ENCODE measurements around the gene CCDC117.

The CCDC117 gene

DNA sequence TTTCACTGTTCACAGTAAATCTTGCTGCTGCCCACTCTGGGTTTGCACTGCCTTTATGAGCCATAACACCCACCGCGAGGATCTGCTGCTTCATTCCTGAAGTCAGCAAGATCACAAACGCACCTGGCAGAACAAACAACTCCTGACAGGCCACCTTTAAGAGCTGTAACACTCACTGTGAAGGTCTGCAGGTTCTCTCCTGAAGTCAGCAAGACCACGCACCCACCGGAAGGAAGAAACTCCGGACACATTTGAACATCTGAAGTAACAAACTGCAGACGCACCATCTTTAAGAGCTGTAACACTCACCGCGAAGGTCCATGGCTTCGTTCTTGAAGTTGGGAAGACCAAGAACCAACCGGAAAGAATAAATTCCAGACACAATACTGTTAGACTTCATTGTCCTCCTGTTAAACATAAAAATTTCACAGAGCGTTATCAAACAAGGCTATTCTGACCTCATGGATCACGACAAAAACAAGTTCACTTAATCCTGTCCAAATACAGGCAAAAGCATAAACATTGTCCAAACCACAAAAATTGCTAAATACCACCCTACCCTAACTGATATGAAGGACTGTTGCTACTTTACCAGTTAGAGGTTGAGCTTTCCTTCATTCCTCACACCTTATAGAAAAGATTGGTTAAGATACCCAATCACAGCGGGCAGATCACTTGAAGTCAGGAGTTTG, 3.0 kb upstream of the CCDC117 start:
- DNase-seq, result no peak

DNA sequence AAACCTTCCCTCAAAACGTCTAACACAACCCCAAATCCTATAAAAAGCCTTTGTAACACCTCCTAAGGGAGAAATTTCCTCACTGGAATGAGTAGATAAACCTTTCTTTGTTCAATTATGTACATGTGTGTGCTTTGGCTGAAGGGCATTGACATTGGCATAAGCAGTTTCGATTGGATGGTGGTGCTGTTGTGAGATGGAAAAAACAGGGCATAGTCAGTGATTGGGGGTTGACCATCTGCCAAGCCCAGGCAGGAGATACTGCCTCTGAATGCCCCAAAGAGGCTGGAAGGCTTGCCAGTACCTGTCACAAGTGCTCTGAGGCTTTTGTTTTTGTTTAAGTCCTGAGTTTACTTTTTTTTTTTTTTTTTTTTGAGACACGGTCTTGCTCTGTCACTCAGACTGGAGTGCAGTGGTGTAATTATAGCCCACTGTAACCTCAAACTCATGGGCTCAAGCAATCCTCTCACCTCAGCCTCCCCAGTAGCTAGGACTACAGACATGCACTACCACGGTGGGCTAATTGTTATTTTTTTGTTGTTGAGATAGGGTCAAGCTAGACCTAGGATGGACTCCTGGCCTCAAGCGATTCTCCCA, 1.2 kb upstream of the CCDC117 start:
- DNase-seq, result peak; percentile 61

DNA sequence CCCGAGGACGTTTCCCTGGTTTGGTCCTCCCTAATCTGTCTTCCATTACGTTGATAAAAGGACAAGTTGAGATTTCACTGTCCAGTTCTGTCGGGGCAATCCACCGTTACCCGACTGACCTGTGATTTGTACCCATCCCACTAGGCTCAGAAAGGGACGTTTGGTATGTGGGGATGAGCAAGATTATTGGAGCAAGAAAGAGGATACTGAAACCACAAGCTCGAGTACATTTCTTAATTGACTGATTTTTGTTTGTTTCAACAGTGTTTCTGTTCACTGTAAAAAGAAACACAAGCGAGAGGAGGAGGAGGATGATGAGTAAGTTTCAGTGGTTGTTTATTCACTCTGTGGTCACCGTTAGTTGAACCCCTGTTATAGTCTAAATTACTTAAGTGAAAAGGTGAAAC, 969 bp downstream of the CCDC117 start:
- peak; percentile 46 for DNase-seq

DNA sequence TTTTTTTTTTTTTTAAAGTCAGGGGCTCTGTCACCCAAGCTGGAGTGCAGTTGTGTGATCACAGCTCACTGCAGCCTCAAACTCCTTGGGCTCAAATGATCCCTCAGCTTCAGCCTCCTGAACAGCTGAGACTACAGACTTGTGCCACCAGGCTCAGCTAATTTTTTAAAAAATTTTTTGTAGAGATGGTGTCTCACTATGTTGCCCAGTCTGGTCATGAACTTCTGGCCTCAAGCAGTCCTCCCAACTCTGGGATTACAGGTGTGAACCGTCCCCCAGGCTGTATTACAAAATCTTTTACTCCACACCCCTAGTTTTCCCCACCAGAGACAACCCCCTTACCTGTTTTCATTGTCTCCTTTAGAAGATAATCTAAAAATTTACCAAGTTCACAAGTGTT, 1.9 kb downstream of the CCDC117 start:
- no peak for DNase-seq

DNA sequence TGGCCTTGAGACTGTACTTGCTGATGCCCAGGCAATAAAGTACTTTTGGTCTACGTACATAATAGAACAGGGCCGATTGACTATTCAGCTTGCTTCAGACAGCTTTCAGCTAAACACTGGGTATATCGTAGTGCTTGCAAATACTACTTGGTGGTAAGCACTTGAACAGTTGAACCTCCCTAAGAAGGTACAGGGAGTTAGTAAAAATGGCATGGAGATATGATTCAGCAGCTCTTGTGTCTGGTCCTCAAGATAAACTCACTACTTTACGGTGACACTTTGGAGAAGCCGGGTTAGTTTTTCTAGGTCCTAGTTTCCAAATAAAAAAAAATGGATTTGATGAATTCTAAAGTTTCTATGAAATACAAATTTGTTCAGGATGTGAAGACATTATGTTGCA, 7.3 kb downstream of the CCDC117 start:
- no peak for DNase-seq

DNA sequence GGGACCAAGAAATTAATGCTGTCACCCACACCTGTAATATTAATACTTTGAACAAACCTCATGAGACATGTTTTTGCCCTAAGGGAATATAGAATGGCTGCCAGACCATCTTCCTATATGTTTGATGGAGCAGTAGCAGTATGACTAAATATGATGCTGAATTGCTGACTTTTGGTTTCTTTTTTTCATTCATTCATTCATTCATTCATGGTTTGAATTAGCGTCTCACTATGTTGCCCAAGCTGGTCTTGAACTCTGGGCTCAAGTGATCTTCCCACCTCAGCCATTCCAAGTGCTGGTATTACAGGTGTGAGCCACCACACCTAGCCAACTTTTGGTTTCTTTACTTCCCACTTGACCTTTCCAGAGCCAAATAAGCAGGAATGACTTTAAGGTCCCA, 7.8 kb downstream of the CCDC117 start:
- DNase-seq, result no peak

DNA sequence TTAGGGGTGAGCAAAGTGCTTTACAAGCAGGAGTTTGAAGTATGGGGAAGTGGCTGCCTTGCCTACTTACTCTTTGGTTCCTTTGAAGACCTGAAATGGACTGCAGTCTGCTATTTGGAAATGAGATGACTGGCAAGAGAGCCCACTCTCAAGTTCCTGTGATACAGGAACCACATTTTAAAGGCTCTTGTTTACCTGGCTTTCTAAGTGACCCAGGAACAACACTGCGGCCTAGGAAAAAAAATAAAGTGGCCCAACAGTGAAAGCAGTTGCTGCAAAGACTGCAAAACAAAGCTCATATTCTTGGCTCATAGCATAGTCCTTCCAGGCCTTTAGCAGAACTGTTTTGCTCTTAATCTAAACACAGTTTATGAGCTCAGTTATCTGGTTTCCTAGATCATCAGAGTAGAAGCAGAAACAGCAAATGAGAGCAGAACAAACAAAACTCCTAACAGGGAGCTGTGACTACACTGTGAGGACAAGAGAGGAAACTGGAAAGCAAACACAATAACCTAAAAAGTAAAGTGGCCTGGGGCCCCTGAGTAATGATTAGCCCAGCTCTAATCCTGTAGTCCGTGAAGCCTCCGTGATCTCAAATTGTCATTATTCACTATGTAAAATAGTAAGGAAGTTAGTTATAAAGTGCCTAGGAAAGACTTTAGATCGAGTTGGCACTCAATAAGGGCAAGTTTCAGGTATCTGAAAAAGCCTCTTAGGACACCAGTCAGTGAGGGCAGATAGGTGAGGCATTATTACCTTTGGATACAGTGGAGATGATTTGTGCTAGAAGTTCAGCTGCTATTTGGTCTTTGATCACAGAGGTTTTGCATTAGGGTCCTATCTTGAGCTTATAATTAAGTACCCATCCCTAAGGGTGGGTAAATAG, 11.5 kb downstream of the CCDC117 start:
- no peak for DNase-seq

DNA sequence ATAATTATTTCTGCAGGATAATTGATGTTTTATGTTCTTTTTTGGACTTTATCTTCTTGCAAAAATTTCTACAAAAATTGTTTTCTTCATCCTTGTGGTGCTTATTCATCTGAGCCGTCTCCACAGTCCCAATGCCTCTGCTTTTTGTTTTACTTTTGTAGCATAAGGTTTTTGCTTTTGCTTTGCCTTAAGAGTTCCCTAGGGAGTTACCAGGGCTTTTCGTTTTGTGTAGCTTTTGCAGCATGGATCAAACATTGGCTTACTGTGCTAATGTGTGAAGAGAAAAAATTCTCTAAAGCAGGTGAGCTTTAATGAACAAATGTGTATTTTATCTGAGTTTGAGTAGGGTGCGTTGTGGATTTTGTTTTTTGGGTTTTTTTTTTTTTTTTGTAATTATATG, 16.1 kb downstream of the CCDC117 start:
- DNase-seq, result peak; percentile 31

DNA sequence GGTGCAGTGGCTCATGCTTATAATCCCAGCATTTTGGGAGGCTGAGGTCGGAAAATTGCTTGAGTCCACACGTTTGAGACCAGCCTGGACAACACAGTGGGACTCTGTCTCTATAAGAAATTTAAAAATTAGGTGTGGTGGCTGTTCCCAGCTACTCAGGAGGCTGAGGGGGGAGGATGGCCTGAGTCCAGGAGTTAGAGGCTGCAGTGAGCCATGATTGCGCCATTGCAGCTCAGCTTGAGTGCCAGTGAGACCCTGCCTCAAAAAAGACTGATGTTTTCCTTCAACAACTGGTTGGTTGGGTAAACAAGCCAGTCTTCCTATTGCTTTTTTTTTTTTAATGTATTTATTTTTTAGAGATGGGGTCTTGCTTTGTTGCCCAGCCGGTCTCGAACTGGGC, 18.6 kb downstream of the CCDC117 start:
- no peak for DNase-seq

DNA sequence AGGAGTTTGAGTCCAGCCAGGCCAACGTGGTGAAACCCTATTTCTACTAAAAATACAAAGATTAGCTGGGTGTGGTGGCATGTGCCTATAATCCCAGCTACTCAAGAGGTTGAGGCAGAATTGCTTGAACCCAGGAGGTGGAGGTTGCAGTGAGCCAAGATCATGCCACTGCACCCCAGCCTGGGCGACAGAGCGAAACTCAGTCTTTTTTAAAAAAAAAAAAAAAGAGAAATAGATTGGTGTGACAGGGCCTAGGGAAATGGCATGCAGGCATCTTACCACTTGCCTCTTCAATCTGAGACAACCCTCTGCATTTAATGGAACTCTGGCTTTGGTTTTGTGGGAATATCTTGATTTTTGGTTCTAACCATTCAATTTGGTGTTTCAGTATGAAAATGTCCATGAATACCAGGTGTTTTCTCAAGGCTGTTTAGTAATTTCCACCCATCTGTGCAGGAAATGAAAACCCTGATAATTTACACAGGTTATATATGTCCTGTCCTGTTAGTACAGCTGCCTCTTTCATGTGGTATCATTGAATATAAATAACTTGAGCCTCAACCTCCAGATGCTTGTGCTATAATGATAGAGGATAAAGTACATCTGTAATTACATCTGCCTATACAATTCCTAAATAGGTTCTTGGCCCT, 19.5 kb downstream of the CCDC117 start:
- DNase-seq, result peak; percentile 90

DNA sequence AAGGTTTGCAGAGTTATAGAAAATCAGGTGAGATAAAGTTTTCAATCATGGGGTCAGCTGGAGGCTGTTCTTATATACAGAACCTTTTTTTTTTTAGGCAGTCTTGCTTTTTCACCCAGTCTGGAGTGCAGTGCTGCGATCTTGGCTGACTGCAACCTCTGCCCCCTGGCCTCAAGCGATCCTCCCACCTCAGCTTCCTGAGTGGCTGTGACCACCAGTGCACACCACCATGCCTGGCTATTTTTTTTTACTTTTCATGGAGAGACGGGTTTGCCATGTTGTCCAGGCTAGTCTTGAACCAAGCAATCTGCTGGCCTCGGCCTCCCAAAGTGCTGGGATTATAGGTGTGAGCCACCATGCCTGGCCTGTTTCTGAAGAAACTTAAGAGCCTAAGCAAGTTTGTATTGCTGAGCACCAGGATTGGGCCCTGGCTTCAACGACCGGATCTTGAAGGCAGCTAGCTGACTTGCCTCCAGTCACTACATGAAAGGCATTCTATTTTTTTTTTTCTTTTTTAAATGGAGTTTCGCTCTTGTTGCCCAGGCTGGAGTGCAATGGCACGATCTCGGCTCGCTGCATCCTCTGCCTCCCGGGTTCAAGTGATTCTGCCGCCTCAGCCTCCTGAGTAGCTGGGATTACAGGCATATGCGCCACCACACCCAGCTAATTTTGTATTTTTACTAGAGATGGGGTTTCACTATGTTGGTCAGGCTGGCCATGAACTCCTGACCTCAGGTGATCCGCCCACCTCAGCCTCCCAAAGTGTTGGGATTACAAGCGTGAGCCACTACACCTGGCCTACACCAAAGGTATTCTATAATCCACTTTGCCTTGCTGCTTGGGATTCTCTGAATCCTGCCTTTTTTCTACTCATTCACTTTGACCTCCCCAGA, 20.2 kb downstream of the CCDC117 start:
- no peak for DNase-seq

DNA sequence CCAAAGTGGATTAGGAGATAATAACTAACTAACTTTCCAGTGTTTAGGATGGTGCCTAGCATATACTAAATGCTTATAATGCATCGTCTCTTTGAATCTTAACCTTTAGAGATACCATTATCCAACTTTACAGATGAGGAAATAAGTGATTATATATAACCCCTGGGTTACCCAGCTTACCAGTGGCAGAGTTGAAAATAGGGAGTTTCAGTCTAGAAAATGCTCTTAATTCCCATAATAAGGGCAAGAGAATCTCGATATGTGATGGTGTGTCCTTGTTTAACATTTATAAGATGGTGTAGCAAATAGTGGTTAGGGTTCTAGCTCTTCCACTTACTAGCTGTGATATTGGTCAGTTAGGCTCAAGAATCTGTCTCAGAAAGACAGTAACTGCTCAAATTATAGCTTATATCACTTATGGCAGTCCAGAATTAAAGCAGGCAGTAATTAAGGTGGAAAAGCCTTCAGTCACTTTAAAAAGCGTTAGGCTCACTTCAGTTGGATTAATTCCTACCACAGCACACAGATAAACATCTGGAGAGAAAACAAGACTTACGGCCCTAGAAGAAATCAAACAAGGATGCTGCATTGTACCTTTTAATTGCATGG, 21.6 kb downstream of the CCDC117 start:
- no peak for DNase-seq

DNA sequence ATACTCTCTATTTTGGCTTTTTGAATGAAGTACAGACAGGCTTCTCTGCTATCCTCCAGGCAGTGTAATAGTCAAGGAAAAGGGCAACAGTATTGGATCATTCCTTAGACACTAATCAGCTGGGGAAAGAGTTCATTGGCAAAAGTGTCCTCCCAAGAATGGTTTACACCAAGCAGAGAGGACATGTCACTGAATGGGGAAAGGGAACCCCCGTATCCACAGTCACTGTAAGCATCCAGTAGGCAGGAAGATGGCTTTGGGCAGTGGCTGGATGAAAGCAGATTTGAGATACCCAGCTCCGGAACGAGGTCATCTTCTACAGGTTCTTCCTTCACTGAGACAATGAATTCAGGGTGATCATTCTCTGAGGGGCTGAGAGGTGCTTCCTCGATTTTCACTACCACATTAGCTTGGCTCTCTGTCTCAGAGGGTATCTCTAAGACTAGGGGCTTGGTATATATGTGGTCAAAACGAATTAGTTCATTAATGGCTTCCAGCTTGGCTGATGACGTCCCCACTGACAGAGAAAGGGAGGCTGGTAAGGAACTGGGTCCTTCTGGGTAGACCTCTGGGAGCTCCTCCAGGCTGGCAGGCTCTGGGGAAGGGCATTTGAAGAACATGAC, 22.7 kb downstream of the CCDC117 start:
- DNase-seq, result no peak

DNA sequence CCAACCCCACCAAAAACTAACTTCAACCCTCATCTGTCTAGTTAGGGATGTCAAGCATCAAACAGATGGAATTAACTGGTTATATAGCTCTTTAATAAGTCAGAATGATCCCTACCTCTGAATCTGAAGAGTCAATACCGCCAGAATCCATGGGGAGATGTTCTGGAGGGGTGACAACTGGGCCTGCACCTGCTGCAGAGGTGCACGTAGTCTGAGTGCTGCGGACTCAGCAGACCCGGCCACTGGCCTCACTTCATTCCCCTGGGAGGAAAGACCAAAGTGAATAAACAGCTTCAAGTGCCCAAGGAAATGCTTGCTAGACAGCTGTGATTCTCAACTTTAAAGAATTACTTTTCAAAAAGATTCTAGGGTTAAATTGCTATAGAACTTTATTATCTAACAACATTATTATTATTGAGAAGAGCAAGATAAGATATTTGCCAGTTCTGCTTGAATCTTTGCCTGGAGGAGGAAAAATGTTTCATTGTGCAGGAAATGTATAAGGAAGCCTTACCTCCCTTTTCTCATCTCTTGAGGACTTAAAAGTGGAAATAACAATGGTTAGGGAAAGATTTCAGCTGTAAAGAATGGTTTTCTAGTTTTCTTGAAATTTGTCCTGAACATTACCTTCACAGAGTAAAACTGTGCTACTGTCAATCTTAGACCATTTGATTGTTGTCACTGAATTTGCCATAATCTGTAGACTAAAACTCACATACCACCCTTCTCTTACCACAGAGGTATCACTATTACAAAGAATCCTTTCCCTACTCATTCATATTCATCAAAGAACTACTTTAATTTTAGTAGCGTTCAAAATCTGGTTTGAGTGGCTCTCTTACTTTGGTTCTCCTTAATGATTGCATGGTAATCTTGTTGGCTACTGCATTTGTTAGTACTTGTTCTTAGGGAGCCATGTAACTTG, 23.7 kb downstream of the CCDC117 start:
- DNase-seq, result no peak

DNA sequence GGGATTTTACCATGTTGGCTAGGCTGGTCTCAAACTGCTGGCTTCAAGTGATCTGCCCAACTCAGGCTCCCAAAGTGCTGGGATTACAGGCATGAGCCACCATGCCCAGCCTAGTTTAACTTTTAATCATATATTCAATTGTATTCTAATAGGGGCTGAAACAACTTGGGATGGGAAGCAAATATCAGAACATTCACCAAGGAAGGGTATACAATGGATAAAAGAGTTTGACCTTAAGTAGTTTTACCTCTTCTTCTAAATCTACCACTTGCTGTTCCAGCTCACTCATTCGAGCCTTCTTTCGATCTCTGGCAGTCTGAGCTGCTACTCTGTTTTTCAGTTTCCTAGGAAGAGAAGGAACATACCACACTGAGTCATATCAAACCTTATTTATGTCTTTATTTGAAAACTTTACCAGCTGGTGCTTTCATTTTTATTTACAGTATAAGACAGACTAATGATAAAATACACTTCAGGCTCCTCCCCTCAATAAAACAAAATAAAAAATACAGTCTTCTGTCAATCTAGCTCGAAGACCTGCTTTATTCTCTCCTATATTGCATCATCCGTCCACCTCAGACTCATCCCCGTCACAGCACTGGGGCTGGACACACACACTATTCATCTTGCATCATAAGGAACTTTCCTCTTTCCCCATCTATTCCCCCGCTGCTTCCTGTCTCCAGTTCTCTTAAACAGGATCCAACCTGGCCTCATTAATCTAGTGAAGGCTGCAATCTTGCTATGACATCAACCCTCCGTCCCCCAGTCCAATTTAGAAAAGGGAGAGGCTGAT, 26.5 kb downstream of the CCDC117 start:
- peak; percentile 89 for DNase-seq

DNA sequence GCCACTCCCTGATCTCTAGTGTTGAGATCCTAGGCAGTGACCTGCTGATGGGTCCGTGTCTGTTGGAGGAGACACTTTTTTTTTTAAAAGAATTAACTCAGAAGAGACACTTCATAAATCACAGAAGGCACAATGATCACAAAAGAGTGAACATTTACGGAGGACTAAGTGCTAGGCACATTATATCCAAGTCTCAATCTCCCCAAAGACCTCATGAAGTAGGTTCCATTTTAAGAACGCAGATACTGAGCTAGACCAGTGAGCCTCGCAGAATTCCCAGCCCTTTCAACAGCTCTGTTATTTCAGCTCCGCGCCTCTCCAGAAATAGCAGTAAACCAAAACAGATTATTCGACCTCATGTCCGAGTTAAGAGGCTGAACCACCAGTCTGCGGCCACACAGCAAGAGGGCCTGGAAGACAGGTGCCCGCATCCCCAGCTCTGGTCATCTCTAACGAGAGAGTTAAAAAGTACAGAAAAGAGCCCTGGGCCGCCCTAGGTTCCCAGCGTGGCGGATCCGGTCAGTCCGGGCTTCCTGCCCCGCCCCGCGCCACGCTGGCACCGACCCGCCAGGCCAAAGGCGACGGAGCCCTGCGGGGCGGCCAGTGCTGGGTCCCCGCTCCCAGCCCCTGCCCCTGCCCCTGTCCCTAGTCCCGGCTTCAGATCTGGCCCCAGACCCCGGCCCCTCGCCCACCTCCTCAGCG, 27.3 kb downstream of the CCDC117 start:
- peak; percentile 74 for DNase-seq

DNA sequence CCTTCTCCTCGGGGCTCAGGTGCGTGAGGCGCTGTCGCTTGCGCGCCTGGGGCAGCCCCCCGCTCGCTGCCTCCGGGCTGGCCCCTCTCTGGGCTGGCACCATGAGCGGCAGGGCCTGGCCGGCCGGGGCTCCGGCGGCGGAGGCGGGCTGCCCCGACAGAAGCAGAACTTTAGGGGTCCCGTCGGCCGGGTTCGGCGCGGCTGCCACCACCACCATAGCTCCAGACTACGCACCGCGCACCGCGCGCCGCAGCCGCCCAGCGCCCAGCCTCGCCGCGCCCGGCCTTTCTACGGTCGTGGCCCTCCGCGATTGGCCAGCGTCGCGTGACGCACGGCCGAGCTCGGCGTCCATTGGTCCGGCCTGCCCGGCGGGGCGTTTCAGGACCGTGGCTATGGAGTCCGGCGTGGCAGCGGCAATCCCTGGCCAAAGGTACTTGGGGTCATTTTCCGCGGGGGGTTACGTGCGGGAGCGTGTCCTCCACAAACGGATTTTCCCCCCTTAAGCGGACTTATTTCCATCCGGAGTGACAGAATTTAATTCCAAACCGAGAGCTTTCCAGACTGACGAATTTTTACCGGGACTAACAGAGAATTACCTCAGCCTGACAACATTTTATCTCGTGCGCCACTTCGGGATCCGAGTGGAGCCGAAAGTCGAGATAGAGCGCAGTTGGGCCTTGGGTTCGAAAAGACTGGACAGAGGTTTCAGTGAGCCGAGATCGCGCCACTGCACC, 28.0 kb downstream of the CCDC117 start, which contains the start of gene XBP1:
XBP1 (minus strand) TSS at position 262 of the 734 bp plus-strand sequence.
- DNase-seq, result peak; percentile 98

Measured in NCI-H69 (cell line).